Midbrain (tissue), 1 donor: Measurements from ENCODE around the gene YIPF3.
"Not testable (repeated sequence)": the region's sequence is repeated elsewhere in the genome, so short reads cannot be mapped to it uniquely, and the experiment has no call there.

Experiments
- DNase-seq: peaks from one replicate; lab custom pipeline; 2025; lab: John Stamatoyannopoulos, UW

The YIPF3 gene

DNA sequence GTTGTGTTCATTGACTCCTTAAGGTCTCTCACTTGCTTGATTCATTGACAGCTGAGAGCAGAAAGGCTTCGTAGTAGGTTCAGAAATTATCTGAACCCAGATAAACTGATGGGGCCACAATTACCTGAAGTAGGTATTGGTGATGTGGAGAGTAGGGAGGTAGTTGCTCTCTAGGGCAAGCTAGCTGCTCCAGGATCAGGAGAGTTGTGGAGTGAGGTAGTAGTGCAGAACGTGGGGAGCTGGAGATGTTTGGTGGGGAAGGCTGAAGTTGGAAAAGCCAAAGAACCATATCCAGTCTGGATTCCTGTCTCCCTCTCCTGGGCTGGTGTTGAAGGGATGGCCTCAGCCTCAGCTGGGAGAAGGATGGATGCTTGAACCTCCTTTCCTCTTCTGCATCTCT, 23.5 kb downstream of the YIPF3 start:
- DNase-seq = no peak

DNA sequence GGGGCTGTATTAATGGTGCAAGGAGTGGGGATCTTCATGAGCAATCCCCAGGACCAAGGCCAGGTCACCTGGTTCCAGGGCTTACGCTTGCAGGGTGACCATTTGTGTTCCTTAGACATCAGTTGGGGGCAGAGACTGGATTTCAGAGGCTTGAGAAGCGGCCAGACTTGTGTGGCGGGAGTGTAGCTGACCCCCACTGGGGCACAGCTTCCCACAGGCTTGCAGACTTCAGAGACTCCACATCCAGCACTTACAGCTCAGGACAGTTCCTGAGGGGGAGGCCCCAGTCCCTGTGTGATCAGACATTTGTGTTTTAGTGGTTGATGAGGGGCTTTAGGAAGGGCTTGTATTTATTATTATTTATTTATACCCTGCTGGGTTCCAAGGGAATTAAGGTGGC, 24.1 kb downstream of the YIPF3 start:
- peak; percentile 52 for DNase-seq

DNA sequence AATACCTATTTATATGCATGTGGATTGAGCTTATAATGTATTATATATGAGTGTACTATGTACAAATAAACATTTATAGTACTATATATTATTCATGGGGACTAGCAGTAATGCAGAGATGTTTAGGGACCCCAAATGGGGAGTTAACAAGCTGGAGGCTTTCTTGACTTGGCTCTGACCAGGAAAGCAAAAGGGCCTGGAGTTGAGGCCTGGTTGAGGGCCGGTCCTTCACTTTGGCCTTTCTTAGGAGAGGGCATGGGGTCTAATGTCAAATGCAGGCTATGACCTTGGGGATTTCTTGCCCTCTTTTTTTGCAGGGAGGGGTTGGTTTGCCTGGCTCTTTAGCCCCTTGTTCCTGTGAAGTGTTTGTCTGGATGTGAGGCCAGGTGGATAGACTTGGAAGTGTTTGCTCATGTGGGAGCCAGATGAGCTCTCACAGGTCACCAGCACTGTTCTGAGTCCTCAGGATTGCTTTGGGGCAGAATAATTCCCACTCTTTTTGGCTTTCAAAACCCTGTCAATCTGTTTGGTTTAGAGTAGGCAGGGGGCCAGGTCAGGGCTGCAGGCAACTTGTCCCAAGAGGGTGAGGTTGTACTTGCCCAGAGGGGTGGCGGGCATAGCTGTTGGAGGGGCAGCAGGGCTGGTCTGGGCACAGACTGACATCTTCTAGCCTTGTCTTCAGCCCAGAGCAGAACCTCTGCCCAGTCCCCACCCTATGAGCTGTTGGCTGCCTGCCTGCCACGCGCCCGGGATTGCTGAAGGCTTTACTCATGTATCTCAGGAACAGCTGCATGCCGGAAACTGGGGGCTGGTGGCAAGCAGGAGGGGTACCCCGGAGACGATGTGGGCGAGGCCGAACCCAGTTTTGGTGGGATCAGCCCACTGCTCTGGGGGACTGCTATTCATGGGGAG, 24.7 kb downstream of the YIPF3 start:
- DNase-seq = peak; percentile 92

DNA sequence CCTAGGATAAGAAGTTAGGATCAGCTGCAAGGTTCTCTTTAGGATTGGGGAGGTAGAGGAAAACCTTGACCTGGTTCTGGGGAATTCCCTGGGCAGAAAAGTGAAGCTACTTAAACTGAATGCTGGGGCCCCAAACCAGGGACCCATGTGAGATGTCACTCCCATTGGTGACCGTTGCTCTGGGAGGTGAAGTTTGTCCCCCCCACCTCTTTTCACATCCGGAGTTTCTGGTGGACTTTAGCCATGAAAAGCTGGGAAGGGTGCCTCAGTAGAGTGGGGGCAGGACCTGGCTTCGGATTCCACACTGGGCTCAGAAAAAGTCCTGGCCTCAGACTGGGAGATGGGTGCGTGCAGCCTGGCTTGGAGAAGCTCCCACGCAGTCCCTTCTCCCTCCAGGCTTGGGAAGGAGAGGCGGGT, 26.2 kb downstream of the YIPF3 start:
- no peak for DNase-seq

DNA sequence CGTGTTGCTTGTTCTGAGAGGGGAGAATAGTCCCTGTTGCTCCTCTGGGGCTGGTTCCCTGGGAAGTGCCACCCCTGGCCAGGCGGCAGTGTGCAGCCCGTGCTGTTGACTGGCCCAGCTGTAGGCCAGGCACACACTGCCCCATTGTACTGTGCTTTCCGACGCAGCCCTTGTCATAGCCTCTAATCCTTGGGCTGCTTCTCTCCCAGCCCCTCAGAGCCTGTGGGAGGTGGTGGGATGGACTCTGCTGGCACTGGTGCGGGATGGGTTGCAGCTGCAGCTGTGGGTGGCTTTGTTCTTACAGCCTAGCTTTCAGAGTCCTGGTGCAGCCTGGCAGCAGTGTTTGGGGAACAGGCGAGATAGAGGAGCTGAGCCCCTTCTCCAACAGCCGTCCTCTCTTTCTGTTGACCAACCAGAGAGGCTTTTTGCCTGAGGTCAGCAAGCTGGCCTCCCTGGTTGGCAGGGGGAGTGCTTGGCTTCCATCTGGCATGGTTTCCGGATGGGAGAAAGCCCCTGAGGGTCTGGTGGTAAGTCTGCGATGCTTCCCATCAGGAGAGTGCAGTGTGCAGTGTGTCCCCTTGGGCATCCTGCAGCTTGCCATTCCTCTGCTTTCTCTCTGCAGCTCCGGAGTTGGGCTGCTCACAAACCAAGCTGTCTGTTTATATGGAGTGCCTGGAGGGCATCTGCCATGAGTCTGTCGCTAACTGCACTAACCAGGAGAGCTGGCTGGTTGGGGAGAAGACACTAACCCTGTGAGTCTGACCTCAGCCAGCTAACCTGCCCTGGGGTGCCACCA, 27.3 kb downstream of the YIPF3 start:
- DNase-seq = peak; percentile 95

DNA sequence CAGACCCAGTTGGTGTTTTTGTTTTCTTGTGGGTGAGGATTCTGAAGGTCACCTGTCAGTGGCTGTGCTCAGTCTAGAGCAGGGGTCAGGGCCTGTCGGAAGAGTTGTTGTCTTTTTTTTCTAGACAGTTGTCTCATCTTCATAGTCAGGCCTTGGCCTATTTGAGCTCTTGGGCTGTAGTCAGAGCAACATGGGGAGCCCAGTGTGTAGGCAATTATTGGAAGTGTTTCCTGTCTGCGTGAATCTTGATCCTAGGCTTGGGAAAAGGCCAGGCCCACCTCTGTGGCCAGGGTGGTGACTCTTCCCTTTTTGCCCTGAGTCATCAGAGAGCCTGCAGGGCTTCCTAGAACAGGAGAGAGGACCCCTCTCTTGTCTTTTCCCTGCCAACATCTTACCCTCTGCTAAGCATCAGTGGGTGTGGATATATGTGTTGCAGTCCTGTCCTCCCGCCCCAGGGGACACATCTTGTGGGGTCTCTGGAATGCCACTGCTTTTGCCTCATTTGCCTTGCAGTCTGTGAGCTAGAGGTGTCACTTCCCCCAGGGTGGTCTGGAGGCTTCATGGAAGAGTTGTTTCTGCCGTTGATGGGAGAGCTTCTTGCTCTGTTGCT, 28.0 kb downstream of the YIPF3 start:
- no peak for DNase-seq

DNA sequence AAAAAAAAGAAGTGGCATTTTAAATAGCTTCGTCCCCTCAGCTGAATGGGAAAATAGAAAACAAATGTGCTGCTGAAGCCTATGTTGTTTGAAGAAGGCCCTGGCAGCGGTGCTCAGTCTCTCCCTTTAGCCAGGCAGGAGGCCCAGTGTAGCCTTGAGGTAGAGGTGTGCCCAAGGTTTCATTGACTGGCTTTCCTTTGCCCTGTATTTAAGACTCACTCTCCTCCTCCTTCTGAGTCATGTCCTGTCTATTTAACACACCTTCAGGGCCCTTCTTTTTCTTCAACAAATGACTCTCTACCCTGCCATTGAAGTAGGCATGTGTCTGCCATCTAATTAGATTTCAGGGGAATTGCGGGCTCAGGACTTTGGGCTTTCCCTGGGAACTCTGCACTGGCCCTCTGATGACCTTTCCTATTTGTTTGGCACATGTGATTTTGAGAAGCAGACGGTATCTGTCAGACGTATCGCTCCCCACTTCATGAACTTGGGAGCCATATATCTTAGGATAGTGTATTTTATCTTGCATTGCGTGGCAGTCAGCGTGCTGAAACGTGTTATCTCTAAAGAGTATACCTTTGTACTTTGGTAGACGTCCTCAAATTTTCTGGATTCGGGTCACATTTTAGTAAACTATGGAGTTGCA, 35.0 kb downstream of the YIPF3 start:
- DNase-seq = no peak

DNA sequence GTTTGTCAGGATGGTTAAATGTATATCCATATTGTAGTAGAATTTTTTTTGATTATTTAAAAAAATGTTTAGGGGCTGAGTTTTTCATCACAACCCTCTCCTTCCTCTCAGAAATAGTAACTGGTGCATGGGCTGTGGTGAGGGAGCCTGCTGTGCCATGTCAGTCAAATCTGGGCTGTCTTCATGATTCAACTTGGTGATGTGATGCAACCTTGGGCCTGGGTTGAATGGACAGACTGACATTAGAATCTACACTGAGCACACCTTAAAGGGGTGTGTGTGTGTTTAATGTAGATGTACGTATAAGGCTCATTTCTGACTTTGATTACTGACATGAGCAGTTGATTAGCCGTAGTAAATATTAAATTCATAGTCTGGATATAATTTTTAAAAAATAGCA, 35.7 kb downstream of the YIPF3 start:
- DNase-seq = no peak

DNA sequence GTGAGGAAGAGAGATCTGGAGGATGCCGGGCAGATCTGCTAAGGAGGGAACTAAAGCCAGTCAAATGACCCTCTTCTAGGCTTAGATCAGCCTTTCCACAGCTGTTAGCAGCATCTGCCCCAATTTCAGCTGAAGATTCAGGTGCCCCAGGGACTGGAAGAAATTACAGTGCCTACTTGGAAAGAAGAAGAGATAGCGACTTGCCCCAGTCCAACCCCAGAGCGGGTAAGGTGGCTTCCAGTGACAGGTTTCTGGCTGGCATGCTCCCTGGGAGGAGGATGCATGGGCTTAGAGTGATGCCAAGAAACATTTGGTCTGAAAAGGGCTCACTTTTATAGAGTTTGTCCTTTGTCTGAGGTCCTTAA, 38.7 kb downstream of the YIPF3 start:
- no peak for DNase-seq

DNA sequence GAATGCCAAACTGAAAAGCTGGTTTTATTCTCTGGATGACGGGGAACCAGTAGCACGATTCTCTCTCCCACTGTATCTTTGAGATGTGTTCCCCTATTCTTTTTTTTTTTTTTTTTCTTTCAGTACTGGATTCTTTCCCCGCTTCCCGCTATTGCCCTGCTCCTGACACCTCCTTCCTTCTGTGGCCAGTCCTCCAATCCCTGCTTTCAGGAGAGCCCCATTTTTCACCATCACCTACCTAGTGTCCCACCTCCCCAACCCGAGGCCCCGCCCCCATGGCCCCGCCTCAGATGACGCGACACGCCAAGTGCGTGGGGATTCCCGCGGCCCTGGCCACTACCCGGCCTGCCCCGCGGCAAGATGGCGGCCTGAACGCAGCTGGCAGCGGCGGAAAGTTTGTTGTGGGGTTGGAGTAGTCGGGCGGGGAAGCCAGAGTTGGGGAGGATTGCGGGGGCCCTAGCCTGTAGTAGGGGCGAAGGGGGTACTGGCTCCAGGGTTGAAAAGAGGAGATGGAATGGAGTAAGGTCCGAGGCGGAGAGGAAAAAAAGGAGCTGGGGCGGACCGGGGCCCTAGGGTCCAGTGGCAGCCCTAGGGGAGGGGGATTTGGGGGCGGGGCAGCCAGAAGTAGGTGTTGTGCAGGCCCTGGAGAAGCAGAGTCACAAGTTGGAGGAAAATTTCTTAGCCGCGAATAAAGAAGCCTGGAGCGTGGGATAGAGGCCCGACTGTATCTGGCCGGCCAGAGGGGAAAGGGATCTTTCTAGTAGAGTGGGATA, 39.3 kb downstream of the YIPF3 start, which contains the start of gene TJAP1:
TSS of gene TJAP1 (plus strand) at position 336 of the 773 bp plus-strand sequence. CDS start 21,432 bp downstream, outside the sequence.
- DNase-seq = peak; percentile 92

DNA sequence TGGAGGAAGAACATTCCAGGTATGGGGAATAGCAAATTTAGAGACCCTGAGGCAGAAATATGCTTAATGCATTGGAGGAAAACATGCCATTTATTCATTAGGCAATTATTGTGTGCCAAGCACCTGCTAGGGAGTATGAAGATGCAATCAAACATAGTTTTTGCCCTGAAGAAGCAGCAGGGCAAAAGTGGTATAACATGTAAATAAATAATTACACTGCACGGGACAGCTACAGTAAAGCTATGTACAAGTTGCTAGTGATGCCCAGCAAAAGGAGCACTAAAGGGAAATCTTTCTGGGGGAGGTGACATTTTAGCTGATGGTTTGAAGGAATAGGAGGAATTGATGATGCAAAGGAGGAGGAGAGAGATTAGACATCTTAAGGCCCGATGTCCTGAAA, 40.0 kb downstream of the YIPF3 start:
- DNase-seq = no peak

DNA sequence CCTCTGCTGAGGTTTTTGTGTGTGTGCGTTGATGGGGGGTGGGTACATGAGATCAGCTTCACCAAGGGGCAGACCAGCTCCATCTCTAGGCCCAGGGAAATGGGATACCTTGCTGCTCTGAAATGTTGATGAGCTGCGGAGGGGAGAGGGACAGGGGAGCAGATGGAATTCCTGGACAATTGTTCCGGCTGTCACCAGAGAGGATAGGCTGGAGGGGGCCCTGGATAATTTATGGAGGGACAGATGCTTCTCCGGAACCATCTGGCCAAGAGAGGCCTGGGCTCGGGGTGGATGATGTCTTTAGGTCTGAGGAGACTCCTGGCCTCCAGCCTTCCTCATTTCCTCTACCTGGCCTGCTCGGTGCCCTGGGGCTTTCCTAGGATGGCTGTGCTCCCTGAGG, 41.2 kb downstream of the YIPF3 start:
- no peak for DNase-seq

DNA sequence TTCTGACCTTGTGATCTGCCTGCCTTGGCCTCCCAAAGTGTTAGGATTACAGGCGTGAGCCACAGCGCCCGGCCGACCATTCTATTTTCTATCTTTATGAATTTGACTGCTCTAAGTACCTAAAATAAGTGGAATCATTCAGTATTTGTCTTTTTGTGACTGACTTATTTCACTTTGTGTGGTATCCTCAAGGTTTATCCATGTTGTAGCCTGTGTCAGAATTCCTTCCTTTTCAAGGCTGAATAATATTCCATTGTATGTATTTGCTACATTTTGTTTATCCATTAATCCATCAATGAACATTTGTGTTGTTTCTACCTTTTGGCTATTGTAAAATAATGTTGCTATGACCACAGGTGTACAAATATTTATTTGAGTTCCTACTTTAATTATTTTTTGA, 44.2 kb downstream of the YIPF3 start:
- no peak for DNase-seq

DNA sequence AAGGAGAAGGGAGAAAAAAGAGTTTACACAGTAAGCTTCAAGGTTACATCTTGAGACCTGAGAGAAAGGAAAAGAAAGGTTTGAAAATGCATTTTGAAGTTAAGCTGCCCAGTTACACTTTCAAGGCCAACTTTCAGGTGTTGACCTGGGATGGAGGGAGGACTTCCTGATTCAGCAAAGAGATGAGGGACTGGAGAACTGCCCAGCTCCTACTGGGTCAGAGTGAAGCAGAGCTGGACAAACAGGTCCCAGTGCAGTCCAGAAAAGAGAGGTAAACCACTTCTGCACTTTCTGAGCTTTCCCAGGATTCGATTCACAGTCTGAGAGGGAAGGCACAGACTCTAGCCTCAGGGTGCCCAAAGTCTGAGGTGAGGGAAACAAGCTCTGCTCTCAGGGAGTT, 45.3 kb downstream of the YIPF3 start:
- DNase-seq = no peak

DNA sequence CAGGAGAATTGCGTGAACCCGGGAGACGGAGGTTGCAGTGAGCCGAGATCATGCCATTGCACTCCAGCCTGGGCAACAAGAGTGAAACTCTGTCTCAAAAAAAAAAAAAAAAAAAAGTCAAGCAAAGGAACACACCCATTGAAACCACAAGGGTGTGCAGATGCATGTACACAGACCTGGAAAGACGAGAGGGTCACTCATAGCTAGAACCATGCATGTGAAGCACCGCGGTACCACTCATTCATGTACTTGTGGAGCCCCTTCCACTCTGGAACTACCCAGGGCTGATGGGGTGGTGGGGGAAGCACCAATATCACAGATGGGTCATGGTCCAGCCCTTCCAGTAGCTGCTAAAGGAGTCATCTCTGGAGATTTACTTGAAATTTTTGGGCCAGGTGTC, 46.8 kb downstream of the YIPF3 start:
- DNase-seq = no peak

DNA sequence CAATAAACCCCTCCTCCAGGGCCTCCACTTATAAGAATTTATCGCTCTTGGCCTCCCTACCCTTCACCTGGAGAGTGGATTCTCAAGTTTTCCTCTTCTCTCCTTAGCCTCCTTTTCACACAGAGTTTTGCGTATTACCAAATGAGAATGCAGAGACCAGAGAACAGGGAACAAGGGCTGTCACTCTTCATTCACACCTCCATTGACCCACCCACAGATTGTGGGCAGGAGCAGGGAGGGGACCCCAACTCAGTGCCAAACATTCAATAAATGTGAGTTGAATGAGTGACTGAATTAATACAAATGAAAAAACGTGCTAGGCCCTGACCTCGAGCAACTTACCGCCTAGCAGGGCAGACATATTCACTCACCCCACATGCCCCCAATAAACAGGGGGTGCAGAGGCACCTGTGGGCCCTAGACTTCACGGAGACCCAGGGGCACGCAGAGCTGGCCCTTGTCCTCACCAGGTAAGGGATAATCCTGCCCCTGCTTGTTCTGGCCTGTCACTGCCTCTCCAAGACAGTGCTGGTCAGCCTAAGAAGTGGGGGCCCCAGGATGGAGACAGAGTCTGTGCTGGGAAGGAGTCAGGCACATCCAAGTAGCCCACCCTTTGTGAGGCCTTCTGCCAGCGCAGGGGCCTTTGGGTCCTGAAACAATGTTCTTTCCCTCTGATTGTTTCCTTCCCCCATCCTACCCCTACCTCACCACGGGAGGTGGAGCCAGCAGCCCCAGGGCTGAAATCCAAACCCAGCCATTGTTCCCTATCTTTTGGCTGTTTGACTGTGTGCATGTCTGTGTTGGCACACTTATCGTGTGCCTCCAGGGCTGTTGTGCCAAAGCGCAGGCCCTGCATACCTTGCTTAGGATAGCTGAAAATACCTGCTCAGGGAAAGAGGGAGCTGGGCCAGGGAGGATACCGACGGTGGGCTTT, 47.7 kb downstream of the YIPF3 start:
- no peak for DNase-seq

DNA sequence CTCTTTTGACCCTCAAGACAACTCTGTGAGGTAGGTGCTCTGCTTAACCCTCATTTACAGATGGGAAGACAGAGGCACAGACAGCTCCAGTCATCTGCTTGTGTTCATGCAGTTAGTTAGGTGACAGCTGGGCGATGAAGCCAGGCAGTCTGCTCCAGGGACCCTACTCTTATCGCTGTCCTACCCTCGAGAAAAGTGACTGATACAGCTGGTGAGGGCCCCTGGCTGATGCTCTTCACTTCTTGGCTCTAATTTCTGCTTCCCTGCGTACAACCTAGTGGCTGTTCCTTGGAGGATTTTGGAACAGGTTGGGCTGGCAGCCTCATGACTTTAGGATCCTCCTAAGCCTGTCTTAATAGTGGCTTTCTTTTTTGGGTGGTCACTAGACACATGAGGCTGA, 48.5 kb downstream of the YIPF3 start:
- DNase-seq = no peak

DNA sequence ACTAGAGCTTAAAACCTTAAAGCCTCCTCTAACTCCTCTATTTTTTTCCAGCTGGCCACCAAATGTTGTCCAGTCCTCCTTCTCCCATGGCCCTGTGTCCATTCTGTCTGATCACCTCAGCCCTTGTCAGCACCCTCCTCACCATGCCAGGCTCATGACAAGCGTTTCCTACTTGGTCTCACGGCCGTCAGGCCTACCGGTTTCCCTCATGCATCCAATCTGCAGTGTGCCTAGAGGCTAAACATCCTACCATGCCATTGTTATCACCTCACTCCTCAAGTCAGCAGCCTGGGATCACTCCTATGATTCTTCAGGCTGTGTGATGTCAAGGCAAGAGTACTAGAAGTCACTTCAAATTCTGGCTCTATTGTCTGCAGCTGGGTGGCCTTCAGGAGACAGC, 49.0 kb downstream of the YIPF3 start:
- DNase-seq = no peak

DNA sequence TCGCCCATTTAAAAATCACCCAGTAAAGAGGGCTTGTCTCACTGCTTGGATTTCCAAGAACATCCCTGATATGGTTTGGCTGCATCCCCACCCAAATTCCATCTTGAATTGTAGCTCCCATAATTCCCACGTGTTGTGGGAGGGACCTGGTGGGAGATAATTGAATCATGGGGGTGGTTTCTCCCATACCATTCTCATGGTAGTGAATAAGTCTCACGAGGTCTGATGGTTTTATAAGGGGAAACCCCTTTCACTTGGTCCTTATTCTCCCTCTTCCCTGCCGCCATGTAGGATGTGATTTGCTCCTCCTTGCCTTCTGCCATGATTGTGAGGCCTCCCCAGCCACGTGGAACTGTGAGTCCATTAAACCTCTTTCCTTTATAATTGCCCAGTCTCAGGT, 49.5 kb downstream of the YIPF3 start:
- not testable (repeated sequence) for DNase-seq

DNA sequence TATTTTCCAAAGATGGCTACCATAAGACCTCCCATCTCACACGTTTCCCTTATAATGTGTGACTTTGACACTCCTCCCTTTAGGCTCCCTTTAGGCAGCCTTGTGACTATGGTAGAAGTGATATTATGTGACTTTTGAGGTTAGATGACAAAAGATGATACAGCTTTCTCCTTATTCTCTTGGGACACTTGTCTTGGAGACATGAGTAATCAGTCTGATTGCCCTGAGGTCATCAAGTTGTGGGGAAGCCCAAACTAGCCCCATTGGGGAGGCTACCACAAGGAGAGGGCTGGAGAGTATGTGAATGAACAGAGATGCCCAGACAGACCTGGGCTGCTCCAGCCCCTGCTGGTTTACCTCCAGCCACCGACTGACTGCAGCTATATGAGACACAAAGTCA, 50.8 kb downstream of the YIPF3 start:
- no peak for DNase-seq
